Effector memory CD4-positive, alpha-beta T cell (primary cell): ENCODE measurements around the gene DIRAS1.
"Not testable (repeated sequence)": the region's sequence is repeated elsewhere in the genome, so short reads cannot be mapped to it uniquely, and the experiment has no call there.

Experiments used
- DNase-seq, 3 donors: peaks; one replicate each; pipeline ENCODE4 v3.0.0-alpha.2; 2020
- H3K27ac ChIP-seq: 2 replicates; pipeline ENCODE4 v1.7.0; 2013; ENCODE audit warnings: mild to moderate bottlenecking, low read length, moderate library complexity; ENCODE audit not compliant: insufficient read depth, poor library complexity, severe bottlenecking
- H3K27me3 ChIP-seq: replicated peaks from 2 replicates; pipeline ENCODE4 v1.7.0; 2013; ENCODE audit warnings: mild to moderate bottlenecking, low read length; ENCODE audit not compliant: insufficient read depth, control insufficient read depth, poor library complexity, severe bottlenecking
- H3K36me3 ChIP-seq: 2 replicates; pipeline ENCODE4 v1.7.0; 2013; ENCODE audit warnings: mild to moderate bottlenecking, low read length, moderate library complexity; ENCODE audit not compliant: control insufficient read depth, insufficient read depth
- H3K4me1 ChIP-seq: 2 replicates; pipeline ENCODE4 v1.7.0; 2013; ENCODE audit warnings: low read length, mild to moderate bottlenecking; ENCODE audit not compliant: control insufficient read depth, insufficient read depth, poor library complexity, severe bottlenecking
- H3K4me3 ChIP-seq: 2 replicates; pipeline ENCODE4 v1.7.0; 2013; ENCODE audit warnings: low read length, low read depth, mild to moderate bottlenecking; ENCODE audit not compliant: insufficient read depth, poor library complexity, severe bottlenecking
- H3K9me3 ChIP-seq: 2 replicates; pipeline ENCODE4 v1.7.0; 2013; ENCODE audit warnings: mild to moderate bottlenecking, low read length, moderate library complexity; ENCODE audit not compliant: control insufficient read depth

Gene DIRAS1

GRCh38 chr19:2693492-2694160 is 27.5 kb downstream of the DIRAS1 start:
- Histone ChIP-seq H3K27ac (no peak overlapping the region), H3K4me3 (no peak overlapping the region), H3K36me3 (no peaks in the 10 kb centered on the region), H3K4me1 (no peaks in the 10 kb centered on the region), H3K27me3 (no peaks in the 10 kb centered on the region), H3K9me3 (no peaks in the 10 kb centered on the region)
- no peak for DNase-seq

DNA sequence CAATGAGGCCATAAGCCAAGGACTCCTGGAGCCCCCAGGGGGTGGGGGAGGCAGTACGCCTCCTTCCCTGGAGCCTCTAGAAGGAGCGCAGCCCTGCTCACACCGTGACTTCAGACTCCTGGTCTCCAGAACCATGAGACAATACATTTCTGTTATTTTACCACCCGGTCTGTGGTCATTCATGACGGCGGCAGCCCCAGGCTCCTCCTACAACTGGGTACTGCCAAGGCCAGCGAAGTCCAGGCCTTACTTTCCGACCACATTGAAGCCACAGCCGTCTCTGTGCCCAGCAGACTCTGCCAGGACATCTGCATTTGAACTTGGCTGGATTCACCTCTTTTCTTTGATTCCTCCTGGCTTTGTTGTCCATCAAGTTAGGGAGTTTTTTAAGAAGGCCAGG is 29.2 kb downstream of the DIRAS1 start:
- no peak overlapping the region for H3K4me3 ChIP-seq
- no peaks in the 10 kb centered on the region for H3K27me3 ChIP-seq
- H3K36me3 ChIP-seq: no peaks in the 10 kb centered on the region
- H3K9me3 ChIP-seq: no peaks in the 10 kb centered on the region
- no peak for DNase-seq
- no peaks in the 10 kb centered on the region for H3K4me1 ChIP-seq
- H3K27ac ChIP-seq: no peak overlapping the region

DNA sequence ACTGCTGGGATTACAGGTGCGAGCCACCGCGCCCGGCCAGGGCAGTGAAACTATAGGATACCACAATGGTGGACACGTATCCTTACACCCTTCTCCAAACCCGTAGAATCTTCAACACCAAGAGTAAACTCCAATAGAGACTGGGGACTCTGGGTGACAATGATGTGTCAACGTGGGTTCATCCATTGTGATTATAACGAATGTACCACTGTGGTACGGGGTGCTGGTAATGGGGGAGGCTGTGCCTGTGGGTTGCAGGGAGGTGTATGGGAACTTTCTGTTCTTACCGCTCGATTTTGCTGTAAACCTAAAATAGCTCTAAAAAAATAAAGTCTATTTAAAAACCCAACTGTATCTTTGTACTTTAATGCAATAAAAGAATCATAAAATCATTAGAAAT is 30.3 kb downstream of the DIRAS1 start:
- Histone ChIP-seq H3K9me3 (no peaks in the 10 kb centered on the region), H3K4me1 (no peaks in the 10 kb centered on the region), H3K36me3 (no peaks in the 10 kb centered on the region), H3K27me3 (no peaks in the 10 kb centered on the region), H3K4me3 (no peak overlapping the region), H3K27ac (no peak overlapping the region)
- no peak for DNase-seq

- no peak for DNase-seq
- Histone ChIP-seq H3K4me1 (no peaks in the 10 kb centered on the region), H3K27ac (no peak overlapping the region), H3K36me3 (no peaks in the 10 kb centered on the region), H3K27me3 (no peaks in the 10 kb centered on the region), H3K4me3 (no peak overlapping the region), H3K9me3 (no peaks in the 10 kb centered on the region)
Measured at GRCh38 chr19:2686360-2686759, 34.8 kb downstream of the DIRAS1 start.

DNA sequence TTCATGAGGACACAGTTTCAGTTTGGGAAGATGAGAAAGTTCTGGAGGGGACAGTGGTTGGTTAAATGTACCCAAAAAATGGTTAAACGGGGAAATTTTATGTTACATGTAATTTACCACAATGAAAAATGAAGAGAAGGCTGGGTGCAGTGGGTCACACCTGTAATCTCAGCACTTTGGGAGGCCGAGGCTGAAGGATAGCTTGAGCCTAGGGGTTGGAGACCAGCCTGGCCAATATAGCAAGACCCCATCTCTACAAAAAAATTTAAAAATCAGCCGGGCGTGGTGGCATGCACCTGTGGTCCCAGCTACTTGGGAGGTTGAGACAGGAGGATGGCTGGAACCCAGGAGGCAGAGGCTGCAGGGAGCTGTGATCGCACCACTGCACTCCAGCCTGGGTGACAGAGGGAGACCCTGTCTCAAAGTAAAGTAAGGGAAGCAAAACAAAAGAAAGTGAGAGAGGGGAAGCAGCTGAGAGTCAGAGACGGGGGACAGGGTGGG is 35.9 kb downstream of the DIRAS1 start:
- no peaks in the 10 kb centered on the region for H3K36me3 ChIP-seq
- no peaks in the 10 kb centered on the region for H3K27me3 ChIP-seq
- no peak overlapping the region for H3K4me3 ChIP-seq
- H3K4me1 ChIP-seq: no peaks in the 10 kb centered on the region
- no peak for DNase-seq
- no peak overlapping the region for H3K27ac ChIP-seq
- H3K9me3 ChIP-seq: no peaks in the 10 kb centered on the region

DNA sequence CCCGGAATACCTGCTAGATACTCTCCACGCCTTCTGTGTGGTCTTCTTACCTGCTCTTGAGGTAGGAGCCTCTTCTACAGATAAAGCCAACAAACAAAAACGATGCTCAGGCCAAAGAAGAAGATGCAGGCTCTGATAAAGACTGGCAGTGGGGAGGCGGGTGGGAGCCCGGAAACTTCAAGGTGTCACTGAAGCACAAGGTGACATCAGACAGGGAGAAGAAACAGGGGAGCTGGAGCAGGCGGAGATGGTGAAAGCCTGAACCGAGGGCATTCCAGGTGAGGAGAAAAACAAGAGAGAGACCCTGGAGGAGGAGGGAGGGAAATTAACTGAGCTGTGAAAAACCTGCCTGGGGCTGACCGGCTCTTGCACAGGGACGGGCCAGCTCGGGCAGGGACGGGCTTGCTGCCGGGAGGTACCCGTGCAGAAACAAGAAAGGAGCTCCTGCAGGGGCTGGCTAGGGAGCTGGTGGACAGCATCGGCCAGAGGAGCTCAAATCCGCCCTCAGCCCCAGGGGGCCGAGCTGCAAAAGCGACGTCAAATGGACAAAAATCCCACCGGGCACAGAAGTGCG is 37.7 kb downstream of the DIRAS1 start:
- Histone ChIP-seq H3K9me3 (no peaks in the 10 kb centered on the region), H3K27ac (no peak overlapping the region), H3K4me3 (no peak overlapping the region), H3K36me3 (no peaks in the 10 kb centered on the region), H3K4me1 (no peaks in the 10 kb centered on the region), H3K27me3 (no peaks in the 10 kb centered on the region)
- DNase-seq: no peak

- H3K9me3 ChIP-seq: no peaks in the 10 kb centered on the region
- H3K4me3 ChIP-seq: no peak overlapping the region
- no peaks in the 10 kb centered on the region for H3K36me3 ChIP-seq
- H3K27me3 ChIP-seq: no peaks in the 10 kb centered on the region
- no peaks in the 10 kb centered on the region for H3K4me1 ChIP-seq
- no peak for DNase-seq
- no peak overlapping the region for H3K27ac ChIP-seq
Measured at GRCh38 chr19:2680808-2681207, 40.4 kb downstream of the DIRAS1 start.

- Histone ChIP-seq H3K27me3 (no peaks in the 10 kb centered on the region), H3K4me1 (no peaks in the 10 kb centered on the region), H3K27ac (no peak overlapping the region), H3K36me3 (no peaks in the 10 kb centered on the region), H3K4me3 (no peak overlapping the region), H3K9me3 (no peaks in the 10 kb centered on the region)
- no peak for DNase-seq
Measured at GRCh38 chr19:2679439-2679838, 41.7 kb downstream of the DIRAS1 start.

- H3K4me3 ChIP-seq, DNase-seq, H3K27ac ChIP-seq, H3K27me3 ChIP-seq, H3K9me3 ChIP-seq, H3K36me3 ChIP-seq, H3K4me1 ChIP-seq: not testable (repeated sequence)
Measured at GRCh38 chr19:2678948-2679347, 42.2 kb downstream of the DIRAS1 start.

DNA sequence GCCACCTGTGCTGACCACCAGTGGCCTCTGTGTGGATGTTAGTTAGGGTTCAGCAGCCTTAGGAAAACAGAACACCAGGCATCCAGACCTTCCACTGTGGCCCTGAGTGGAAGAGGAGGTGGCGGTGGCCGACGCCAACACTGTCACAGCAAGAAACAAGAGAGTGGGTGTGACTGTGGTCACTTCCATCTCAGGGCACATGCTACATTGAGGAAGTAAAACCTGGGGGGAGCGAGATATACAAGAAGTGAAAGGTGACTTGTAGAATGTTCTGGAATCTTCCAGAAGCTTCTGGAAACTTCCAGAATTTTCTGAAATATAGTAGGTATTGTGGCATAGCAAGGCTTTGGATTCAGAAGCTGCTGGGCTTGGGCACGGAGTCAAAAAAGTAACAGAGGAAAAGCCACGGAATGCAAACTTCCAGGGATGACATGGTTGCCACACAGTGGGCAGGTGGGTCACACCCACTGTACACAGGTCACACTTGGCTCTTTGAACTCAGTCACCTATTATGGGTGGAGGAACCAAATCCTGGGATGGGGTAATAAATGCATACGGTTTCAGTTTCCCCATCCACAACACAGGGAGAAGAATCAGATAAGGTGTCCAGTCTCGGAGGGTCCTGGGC is 43.0 kb downstream of the DIRAS1 start:
- Histone ChIP-seq H3K4me1 (no peaks in the 10 kb centered on the region), H3K27ac (no peak overlapping the region), H3K9me3 (no peaks in the 10 kb centered on the region), H3K27me3 (no peaks in the 10 kb centered on the region), H3K4me3 (no peak overlapping the region), H3K36me3 (no peaks in the 10 kb centered on the region)
- no peak for DNase-seq
